Thoracic aorta (tissue), 2 donors: Measurements from ENCODE around the gene NR5A2. TPM values are rescaled to one million over a fixed set of nuclear protein-coding genes. Genes with fewer than 3 reads are reported as not detected.

Experiments
- ATAC-seq: fragments of 150-250 bp; one replicate; pipeline ENCODE4 v1.8.0; 2017; ENCODE audit warnings: low read depth; ENCODE audit not compliant: insufficient number of reproducible peaks, low FRiP score
- DNase-seq: peaks from one replicate; pipeline ENCODE4 v3.0.0-alpha.2; 2020; ENCODE audit warnings: low spot score
- H3K27ac ChIP-seq, 2 donors: fragments of 200-600 bp; sonication (generic); 1 replicate in 1 of 2; 2 replicates in 1 of 2; pipeline ENCODE4 v1.5.1; 2016; ENCODE audit warnings: mild to moderate bottlenecking in 2 of 2, moderate library complexity in 2 of 2
- H3K27me3 ChIP-seq: fragments of 200-600 bp; sonication (generic); replicated peaks from 2 replicates; pipeline ENCODE4 v1.6.0; 2016; ENCODE audit warnings: mild to moderate bottlenecking; ENCODE audit not compliant: insufficient read depth
- H3K36me3 ChIP-seq: fragments of 200-600 bp; sonication (generic); one replicate; pipeline ENCODE4 v1.5.1; 2016
- H3K4me1 ChIP-seq, 2 donors: fragments of 200-600 bp; sonication (generic); 1 replicate in 1 of 2; 2 replicates in 1 of 2; pipeline versions ENCODE4 v1.5.1 to v1.6.0; 2016; ENCODE audit warnings: low read depth in 2 of 2, mild to moderate bottlenecking in 1 of 2; ENCODE audit not compliant: control insufficient read depth in 1 of 2
- H3K4me3 ChIP-seq: fragments of 200-600 bp; sonication (generic); 2 replicates; pipeline ENCODE4 v1.5.1; 2016; ENCODE audit warnings: mild to moderate bottlenecking
- H3K9me3 ChIP-seq: fragments of 200-600 bp; sonication (generic); 2 replicates; pipeline ENCODE4 v1.5.1; 2016
- total RNA-seq, 2 donors: library from RNA; depleted of rRNA; stranded (reverse); fragments of >200 nt; gene quantifications; one replicate each; pipeline versions ENCODE4 v1.1.0 to v1.2.3, GENCODE V29; 2016
- TF ChIP-seq, protein P1 (sequence below): fragments of 200-600 bp; sonication (generic); IDR thresholded peaks from one replicate; pipeline ENCODE4 v1.5.1; 2019; ENCODE audit warnings: antibody characterized with exemption

The NR5A2 gene
- total RNA-seq, 2 donors from 2014 or later: 2.7 to 3.6 TPM

GRCh38 chr1:200095057-200095577 lies 67.6 kb downstream of the NR5A2 start:
- ATAC-seq (no peak), DNase-seq (no peak)
- H3K9me3 ChIP-seq: no peaks in the 10 kb centered on the region
- TF ChIP-seq, protein P1, sequence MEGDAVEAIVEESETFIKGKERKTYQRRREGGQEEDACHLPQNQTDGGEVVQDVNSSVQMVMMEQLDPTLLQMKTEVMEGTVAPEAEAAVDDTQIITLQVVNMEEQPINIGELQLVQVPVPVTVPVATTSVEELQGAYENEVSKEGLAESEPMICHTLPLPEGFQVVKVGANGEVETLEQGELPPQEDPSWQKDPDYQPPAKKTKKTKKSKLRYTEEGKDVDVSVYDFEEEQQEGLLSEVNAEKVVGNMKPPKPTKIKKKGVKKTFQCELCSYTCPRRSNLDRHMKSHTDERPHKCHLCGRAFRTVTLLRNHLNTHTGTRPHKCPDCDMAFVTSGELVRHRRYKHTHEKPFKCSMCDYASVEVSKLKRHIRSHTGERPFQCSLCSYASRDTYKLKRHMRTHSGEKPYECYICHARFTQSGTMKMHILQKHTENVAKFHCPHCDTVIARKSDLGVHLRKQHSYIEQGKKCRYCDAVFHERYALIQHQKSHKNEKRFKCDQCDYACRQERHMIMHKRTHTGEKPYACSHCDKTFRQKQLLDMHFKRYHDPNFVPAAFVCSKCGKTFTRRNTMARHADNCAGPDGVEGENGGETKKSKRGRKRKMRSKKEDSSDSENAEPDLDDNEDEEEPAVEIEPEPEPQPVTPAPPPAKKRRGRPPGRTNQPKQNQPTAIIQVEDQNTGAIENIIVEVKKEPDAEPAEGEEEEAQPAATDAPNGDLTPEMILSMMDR: no peak
- no peak overlapping the region for H3K4me3 ChIP-seq
- H3K36me3 ChIP-seq: no peaks in the 10 kb centered on the region
- no peak overlapping the region for H3K27ac ChIP-seq
- H3K27me3 ChIP-seq: no peaks in the 10 kb centered on the region
- no peaks in the 10 kb centered on the region for H3K4me1 ChIP-seq

DNA sequence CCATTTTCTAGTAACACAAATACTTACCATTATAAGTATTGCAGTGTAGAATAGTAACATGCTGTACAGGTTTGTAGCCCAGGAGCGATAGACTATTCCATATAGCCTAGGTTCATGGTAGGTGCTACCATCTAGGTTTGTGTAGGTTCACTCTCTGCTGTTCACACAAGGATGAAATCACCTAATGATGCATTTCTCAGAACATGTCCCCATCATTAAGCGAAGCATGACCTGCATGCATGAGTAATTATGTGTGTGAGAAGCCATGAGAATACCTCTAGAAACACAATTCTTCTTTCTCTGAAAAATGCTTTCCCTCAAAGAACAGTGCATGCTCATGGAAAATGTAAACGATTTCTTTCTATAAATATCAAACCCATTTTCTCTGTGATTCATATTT lies 69.3 kb downstream of the NR5A2 start:
- no peak overlapping the region for H3K27ac ChIP-seq
- no peak for ATAC-seq
- no peak overlapping the region for H3K4me3 ChIP-seq
- no peaks in the 10 kb centered on the region for H3K4me1 ChIP-seq
- H3K36me3 ChIP-seq: no peaks in the 10 kb centered on the region
- H3K27me3 ChIP-seq: no peaks in the 10 kb centered on the region
- DNase-seq: no peak
- no peaks in the 10 kb centered on the region for H3K9me3 ChIP-seq
- TF ChIP-seq, protein P1: no peak

DNA sequence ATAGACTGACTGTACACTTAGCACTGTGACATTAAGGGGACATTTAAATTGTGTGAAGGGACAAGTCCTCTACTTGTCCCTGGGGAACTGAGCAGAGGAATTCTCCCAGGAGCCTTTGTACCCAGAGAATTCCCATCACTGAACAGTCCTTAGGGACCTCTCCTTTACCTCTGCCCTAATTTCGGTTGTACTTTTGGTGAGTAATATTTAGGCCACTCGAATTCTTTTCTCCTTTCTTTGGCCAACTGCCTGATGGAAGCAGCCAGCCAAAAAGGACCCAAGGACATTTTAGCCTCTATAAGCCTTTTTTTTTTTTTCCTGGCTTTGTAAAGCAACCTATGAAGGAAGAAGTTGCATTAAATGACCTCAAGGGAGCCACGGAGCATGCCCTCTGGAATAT lies 71.5 kb downstream of the NR5A2 start:
- TF ChIP-seq, protein P1: no peak
- no peak for ATAC-seq

DNA sequence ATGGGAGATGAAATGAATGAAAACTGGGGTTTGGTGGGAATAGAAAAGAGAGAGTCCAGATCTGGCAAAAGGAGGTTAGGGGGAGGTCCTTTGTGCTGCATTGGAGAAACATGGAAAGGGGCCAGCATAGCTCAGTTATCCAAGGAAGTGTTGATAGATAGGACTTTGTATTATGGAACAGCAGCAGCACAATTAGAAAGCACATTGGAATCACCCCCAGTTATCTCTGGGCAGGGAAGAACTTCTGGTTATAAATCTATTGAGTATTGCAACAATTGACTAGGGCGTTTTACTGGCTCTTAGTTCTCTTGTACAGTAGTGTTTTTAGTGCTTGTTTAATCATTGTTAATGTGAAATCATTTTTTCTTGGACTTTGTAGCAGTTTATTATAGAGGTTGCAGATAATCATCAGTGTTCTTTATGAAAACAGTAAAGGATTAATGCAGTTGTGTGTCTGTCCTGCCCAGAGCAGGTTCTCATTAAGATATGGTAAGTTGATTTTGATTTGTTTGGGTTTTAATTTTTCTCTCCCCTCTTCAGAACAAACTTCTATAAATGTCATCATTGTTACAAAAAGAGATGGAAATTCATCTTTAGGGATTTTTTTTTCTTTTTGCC lies 76.6 kb downstream of the NR5A2 start:
- no peaks in the 10 kb centered on the region for H3K4me1 ChIP-seq
- no peak for ATAC-seq
- TF ChIP-seq, protein P1: no peak

More for the DNA sequence above, 71.5 kb downstream of the NR5A2 start:
- no peaks in the 10 kb centered on the region for H3K36me3 ChIP-seq
- no peak overlapping the region for H3K4me3 ChIP-seq
- H3K9me3 ChIP-seq: no peaks in the 10 kb centered on the region
- H3K27ac ChIP-seq: no peak overlapping the region
- DNase-seq: no peak
- H3K4me1 ChIP-seq: no peaks in the 10 kb centered on the region
- H3K27me3 ChIP-seq: no peaks in the 10 kb centered on the region

DNA sequence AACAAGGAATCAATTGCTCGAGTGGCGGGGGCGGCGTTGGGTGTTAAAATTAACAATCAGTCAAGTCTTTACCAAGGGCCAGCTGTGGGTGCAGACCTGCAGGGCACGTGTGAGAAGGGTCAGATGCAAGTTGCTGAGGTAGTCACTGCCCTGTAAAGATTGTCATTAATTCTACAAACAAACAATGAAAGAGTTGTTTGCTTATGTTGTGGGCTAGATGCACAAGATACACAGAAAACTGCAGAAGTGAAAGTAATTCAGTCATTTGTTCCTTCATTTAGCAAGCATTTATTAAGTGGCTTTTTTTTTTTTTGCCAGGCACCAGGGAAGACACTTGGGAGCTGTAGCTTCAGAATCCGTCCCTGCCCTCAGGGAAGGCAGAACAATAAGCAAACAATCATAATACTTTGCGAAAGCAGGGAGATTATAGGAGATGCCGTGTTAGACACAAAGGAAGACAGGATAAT lies 79.5 kb downstream of the NR5A2 start:
- Histone ChIP-seq H3K4me1 (no peaks in the 10 kb centered on the region), H3K4me3 (no peak overlapping the region), H3K27me3 (no peaks in the 10 kb centered on the region), H3K27ac (no peak overlapping the region), H3K36me3 (no peaks in the 10 kb centered on the region), H3K9me3 (no peaks in the 10 kb centered on the region)
- TF ChIP-seq, protein P1: no peak
- DNase-seq (no peak), ATAC-seq (no peak)

More for the DNA sequence above, 76.6 kb downstream of the NR5A2 start:
- Histone ChIP-seq H3K27ac (no peak overlapping the region), H3K36me3 (no peaks in the 10 kb centered on the region), H3K4me3 (no peak overlapping the region), H3K27me3 (no peaks in the 10 kb centered on the region), H3K9me3 (no peaks in the 10 kb centered on the region)
- DNase-seq: no peak
